Stimulated activated CD4-positive, alpha-beta T cell treated with anti-CD3 and anti-CD28 coated beads, Interleukin-1b, Interleukin-23, amount 100 ng/mL, for 24 hours (primary cell): Measurements from ENCODE around the gene COL5A1.
"Not testable (repeated sequence)": the region's sequence is repeated elsewhere in the genome, so short reads cannot be mapped to it uniquely, and the experiment has no call there.

ENCODE experiments used
- DNase-seq, 4 experiments: peaks; one replicate each; pipeline ENCODE4 v3.0.0-alpha.2; 2020; ENCODE audit warnings: low read depth in 4 of 4, low spot score in 1 of 4

Gene COL5A1

DNA sequence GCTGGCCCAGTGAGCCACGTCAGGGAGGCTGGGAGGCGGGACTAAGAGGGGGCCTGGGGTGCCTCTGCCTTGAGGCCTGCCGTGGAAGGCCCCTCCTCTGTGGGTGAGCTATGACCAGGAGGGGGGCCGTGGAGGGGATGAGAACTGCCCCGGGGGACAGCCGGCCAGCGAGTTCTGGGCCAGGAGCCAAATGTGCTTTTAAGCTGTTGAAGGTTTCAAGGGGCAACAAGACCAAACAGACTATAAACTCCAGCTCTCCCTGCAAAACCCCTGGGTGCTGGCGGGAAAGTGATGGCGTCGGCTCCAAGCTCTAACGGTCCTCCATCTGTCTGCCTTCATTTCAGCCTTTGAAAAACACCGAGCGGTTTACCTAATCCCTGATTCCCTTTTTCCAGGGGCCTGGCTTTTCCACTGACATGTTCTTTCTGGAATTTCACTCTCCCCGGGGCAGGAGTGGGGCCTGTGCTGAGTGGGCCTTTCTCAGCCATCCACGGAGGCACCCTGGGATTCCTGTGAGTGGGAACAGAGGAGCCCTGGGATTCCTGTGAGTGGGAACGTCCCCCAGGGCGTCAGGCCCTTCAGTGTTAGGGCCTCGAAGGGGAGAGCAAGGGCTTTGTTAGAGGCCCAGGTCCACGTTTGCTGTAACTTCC lies 65.6 kb downstream of the COL5A1 start:
- no peak for DNase-seq

DNA sequence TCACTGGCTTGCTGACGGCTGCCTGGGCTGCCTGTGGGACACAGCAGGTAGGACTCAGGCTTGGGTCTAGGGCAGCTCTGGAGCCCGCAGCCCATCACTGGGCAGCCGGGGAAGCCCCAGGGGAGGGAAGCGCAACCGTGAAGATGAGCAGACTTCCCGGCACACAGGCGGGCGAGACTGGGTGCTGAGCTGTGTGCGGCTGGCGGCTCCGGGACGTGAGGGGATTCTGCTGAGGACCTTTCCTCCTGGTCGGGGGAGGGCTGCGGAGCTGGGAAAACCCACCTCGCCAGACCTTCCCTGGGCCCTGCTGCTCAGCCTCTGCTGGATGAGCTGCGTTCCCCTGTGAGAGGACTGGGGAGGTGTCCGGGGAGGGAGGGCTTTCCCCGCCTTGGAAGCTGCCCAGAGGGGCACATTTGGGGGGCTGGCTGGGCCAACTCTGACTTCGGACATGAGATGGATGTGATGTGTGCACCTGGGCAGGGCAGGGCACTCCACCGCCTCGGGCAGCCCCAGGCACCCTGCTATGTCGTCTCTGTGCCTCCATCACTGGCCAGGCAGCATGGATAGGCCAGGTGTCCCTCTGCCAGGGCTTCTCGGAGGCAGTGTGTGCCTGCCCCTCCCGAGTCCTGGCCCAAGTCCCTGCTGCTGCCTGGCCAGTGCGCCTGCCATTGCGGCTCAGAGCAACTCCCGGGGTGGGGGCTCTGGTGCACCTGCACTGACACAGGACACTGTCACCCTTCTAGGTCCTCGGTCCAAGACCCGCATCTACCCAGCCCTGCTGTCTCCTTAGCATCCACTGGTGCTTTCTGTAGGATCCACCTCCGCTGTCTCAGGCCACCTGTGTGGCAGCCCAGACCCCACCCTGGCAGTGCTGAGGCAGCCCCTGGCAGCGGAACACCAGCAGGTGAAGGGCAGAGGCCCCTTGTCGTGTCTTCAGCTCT lies 66.4 kb downstream of the COL5A1 start:
- DNase-seq, result no peak

DNA sequence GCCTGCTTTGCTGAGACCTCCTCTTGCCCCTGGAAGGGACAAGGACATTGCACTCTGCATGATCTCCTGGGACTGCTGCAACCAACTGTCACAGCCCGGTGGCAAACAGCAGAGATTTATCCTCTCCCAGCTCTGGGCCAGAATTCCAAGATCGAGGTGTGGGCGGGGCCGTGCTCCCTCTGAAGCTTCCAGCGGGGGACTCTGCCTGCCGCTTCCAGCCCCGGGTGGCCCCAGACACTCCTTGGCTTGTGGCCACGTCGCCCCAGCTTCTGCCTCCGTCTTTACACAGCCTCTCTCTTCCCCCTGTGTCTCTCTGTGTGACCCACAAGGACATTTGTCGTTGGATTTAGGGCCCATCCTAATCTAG lies 67.1 kb downstream of the COL5A1 start:
- no peak for DNase-seq

DNA sequence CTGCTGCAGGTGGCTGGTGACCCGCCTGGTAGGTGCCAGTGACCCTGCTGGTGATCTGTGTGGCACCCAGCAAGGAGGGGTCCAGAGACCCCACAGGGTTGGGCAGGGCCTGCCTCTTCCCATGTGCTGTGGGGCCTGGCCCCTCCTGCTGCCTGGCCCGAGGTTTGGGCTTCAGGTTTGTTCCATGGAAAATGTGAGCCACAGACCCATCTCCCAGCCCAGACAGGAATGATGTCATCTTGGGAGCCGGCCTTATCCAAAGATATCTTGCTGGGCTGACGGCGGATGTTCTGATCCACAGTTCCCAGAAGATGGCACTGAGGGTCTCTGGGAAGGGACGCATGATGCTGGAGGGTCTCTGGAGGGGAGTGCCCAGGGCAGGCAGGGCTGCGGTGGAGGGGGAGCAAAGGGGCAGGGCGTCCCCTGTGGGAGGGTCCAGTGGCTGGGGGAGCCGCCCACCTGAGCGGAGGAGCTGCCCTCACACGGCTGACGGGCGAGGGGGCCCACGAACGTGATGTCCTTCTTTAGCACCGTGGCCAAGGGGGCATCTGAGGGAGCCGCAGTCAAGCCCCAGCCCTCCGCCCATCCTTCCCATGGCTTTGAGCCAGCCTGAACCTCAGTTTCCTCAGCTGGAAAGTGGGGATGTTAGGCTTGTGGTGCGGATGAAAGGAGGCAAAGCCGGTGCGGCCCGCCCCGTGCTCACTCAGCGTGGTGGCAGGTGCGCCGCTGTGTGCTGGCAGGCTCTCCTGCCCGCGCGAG lies 68.1 kb downstream of the COL5A1 start:
- DNase-seq, result no peak

DNA sequence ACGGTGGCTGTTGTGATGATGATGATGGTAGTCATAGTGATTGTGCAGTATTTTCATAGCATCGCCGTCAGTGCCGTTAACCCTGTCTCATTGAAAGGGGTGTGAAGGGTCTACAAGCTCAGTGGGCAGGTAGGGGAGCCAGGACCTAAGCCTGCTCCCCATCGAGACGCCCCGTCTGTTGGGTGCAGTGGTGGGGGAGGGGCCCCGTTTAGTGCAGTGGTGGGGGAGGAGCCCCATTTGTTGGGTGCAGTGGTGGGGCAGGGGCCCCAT lies 68.6 kb downstream of the COL5A1 start:
- DNase-seq, result no peak

DNA sequence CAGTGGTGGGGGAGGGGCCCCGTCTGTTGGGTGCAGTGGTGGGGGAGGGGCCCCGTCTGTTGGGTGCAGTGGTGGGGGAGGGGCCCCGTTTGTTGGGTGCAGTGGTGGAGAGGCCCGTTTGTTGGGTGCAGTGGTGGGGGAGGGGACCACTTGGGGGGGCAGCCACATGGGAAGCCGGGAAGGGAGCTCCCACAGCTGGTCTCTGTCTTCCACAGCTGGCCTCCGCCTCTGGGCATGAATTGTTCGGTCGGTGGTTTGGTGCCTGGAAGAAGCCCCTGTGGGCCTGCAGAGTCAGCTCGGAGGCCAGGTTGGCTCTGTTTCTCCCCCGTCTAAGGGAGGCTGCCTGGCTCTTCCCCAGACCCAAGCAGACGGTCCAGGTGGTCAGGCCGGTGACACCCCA lies 69.3 kb downstream of the COL5A1 start:
- no peak for DNase-seq

DNA sequence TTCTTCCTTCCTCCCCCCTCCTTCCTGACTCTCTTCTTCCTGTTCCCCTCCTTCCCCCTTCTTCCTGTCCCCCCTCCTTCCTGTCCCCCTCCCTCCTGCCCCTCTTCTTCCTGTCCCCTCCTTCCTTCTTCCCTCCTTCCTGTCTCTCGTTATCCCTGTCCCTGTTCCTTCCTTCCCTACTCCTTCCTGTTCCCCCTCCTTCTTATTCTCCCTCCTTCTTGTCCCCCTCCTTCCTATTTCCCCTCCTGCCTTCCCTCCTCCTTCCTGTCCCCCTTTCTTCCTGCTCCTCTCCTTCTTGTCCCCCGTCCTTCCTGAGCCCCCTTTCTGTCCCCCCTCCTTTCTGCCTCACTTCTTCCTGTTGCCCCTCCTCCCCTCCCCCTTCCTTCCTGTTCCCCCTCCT lies 70.6 kb downstream of the COL5A1 start:
- DNase-seq, result no peak

DNA sequence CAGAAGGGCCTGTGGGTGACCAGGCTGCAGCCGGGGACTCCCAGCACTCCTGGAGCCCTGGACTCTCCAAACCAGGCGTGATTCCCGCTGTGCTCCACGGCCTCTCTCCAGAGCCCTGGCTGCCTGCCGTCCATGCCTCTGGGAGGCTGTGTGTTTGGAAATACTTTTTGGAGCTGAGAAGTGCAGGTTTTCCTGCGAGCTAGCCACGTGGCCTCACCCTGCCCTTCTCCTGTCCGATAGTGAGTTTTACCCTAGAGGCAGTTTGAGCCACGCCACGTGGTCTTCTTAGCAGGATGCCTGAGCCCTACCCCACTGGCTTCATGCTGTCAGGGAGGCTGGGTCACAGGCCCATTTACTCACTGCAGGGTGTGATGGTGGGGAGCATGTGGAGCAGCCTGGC lies 71.3 kb downstream of the COL5A1 start:
- no peak for DNase-seq

DNA sequence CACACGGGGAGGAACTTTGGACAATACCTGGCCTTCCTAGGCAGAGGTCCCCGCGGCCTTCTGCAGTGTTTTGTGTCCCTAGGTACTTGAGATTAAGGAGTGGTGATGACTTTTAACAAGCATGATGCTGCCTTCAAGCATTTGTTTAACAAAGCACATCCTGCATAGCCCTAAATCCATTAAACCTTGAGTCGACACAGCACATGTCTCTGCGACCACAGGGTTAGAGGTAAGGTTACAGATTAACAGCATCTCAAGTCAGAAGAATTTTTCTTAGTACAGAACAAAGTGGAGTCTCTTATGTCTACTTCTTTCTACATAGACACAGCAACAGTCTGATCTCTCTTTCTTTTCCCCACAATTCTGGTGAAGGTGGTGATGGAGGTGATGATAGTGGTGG lies 73.9 kb downstream of the COL5A1 start:
- not testable (repeated sequence) for DNase-seq

DNA sequence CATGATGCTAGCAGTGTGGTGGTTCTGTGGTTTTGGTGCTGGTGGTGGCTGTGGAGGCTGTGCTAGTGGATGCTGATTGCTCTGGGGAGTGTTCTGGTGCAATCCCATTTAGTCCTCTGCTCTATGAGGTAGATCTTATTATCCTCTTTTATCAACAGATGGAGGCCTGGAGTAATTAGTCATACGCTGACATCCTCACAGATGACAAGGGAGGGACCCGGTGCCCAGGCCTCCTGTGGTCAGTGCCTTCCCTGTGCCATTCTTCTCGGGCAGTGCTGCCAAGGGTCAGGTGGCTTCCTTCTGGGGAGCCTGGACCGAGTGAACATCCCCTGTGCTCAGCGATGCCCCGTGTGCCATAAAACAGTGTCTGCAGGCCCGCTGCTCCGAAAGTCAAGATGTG lies 74.5 kb downstream of the COL5A1 start:
- DNase-seq, result no peak

DNA sequence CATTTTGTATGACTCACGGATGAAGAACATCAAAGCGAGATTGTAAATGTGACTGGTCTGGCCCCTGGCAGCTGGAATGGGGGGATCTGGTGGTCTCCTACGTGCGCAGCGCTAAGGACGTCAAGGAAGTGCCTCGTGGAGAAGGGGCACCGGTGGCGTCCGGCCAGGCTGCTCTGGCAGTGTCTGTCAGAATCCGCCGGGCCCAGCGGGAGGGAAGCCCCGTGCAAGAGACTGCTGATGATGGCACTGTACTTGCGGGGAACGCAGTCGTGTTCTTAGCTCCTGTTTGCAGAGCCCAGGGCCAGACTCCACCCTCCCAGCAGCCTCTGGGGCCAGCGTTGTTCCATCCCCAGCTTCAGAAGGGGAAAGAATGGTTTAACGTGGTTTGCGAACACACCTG lies 75.5 kb downstream of the COL5A1 start:
- no peak for DNase-seq

DNA sequence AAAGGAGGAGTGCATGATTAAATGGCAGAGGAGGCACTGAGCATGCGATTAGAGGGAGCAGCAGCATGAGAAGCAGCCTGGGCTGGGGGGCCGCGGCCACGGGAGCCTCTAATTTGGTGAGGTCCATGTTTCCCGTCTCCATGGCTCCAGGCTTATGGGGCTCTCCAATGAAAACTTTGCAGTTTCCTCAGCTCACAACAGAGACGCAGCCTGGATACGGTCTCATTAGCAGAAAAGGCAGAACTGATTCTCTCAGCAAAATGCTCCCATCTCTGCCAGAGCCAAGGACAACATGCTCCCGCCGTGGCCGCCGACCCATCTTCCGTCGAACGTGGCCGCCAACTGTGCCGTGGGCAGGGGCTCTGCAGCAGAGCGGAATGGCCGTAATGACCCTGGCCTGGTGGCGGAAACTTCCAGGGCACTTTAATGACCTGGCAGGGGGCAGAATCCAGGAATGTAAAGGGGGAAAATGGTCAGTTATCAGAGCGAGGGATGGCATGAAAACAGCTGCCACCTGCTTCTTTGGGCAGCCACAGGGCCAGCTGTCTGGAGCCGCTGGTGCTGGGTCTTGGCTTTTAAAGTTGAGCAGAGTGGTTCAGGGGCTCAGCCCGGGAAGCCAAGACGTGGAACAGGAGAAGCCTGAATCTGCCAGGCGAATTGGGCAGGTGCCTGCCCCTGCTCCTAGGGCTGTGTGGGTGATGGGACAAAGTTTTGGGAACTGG lies 76.5 kb downstream of the COL5A1 start:
- no peak for DNase-seq

DNA sequence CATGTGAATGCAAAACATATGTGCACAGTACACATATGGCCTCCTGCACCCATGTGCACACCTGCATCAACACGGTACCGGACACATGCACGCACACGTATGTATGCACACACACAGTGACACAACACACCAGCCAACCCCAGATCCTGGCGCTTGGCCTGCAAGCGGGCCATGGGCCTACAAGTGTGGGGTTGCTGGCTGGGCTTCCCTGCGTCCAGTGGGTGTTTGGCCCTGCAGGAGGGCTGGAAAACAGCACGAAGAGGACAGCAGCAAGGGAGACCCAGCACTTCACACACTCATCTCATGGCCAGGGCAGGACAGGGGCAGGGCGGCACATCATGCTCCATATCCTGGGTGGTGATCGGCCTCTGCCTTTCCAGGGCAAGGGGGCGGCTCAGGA lies 77.7 kb downstream of the COL5A1 start:
- DNase-seq, result no peak

DNA sequence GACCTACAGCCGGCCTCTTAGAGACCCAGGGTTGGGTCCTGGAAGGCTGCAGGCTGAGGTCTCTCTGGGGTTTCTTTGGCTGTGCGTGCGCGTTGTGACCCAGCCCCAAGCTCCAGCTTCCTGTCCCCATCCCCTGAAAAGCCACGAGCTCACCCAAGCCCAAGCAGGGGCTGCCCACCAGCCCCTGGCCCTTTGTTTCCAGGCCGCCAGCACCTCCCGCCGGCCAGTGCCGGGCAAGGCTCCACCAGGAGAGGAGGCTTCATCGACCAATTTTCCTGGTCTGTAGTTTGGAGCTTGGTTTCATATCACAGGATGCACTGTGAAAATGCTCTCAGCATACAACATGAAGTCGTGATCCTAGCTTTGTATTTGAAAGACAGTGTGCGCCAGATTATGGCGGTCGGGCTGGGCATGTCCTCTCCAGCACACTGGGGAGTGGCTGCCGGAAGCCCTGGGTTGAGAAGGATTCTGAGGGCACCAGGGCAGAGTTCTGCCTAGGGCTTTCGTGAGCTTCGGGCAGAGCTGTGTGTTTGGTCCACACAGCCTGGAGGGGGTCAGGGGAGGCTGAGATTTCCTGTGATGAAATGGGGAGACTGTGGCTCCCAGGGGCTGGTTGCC lies 78.6 kb downstream of the COL5A1 start:
- no peak for DNase-seq

DNA sequence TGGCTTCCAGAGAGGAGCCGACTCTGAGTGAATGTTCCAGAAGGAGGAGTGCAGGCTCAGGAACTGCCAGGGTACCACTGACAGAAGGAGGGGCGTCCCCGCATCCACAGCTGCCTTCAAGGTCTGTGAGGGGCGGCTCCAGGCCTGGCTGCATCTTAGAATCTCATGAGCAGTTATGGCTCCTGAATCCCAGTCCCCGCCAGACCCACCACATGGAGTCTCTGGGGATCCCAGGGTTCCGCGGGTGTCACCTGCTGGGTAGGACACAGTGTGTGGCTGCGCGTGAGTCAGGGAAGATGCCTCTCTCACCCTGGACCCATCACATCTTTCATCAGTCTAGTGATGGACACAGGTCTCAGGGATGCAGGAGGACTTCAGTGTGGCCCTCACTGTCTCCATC lies 79.2 kb downstream of the COL5A1 start:
- DNase-seq, result no peak

DNA sequence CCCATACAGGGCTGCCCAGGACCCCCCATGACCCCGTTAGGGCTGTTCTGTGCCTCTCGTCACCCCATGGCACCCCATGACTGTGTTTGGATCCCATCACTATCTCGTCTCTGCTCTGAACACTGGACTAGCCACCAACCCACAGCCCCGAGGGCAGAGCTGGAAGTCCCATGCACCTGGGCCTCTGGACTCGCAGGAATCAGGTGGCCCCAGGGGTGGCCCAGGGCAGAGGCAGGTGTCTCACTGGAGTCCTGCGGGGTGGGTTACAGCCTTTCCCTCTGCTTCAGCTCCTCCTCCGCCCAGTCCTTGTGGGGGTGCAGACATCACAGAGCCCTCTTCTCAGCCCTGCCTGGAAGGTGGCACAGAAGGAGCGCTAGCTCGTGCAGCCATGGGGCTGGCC lies 79.7 kb downstream of the COL5A1 start:
- DNase-seq, result no peak

DNA sequence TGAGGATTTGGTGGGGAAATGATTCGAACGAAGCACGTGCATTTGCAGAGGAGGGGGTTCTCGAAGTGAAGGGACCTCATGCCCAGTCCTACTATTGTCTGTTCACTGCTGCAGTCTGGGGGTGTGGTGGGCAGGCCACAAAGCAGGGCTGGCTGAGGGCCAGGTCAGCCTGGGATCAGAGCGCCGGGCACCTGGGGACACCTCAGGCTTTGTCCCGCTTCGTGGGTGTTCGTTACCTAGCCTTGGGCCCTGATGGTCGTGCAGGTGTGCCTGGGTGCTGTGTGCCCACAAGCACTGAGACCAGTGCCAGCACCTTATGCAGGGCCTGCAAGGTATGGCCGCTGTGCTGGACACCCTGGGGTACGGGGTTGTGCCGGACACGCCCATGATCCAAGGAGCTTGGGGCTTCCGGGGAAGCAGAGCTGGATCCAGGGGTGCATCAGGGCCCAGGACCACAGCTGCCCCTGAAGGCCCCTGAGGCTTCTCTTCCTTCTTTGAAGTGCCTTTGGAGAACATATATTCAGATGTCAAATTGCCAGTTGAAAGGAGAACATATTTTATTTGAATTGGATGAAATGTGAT lies 80.6 kb downstream of the COL5A1 start:
- no peak for DNase-seq

DNA sequence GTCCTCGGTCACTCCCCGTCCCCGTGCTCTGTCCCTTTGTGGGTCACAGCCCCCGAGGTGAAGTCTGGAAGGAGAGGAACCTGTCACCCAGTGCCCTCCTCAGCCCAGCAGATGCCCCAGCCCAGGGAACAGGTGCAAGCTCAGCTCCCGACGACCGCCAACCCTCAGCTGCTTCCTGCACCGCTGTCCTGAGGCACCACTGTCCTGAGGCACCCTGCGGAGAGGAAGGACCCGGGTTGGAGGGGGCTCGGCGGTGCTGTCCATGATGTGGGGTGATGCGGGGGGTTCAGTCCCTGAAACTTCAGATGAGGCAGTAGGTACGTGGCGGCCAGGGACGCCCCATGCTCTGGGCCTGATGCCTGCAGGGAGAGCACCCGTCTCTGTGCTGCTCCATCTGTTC lies 81.4 kb downstream of the COL5A1 start:
- no peak for DNase-seq

DNA sequence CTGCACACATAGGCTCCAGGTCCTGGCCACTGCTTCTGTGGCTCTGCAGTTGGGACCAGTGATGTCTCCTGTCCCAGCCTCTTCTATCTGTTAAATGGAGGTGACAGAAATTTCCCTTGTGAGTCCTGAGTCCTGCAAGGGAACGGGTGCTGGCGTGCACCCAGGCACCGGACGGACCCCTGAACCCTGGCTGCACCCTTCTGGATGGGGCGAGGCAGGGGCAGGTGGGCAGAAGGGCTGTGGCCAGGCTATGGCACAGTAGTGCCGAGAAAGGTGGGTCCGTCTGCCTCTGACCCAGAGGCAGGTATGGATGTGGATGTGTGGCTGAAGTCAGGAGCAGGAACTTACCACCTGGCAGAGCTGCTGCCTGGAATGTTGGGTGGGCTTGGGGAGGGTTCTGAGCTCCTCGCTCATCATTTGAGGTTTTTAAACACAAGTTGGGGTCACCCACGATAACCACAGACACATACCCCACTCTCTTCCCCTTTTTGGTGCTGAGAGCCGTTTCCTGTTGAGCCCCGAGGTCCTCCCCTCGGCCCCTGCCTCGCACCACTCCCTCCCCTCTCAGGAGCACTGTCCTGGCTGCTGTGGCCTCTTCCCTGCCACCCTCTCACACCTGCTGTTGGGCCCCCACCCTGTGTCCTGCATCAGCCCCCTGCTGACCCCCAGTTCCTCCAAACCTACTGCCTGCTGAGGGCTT lies 82.0 kb downstream of the COL5A1 start:
- no peak for DNase-seq

DNA sequence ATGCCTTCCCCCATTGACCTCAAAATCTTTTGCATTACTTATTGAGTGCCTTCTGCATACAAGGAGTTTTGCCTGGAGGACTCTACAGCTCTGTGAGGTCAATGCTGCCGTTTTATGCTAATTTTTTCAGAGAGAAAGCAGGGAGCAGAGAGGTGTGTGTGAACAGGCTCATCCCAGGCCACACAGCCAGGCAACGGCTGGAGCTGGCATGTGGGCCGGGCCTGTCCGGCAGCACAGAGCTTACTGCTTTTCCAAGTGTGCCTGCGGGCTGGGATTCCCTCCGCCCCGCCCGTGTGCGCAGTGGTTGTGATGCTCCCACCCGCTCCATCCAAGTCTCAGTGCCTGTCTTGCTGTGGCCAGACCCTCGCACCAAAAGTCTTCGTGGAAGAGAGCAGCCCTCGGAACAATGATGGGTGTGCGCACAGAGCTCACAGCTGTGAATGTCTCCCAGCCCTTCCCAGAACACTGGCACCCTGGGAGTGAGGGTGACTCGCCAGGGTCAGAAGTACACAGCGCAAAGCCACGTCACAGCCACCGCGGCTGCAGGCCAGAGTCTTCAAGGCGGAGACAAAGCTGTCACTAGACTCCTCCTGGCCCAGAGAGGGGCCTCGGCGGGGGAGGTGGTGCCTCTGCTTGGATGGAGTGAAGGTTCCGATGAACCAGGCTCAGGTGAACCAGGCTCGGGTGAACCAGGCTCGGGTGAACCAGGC lies 82.8 kb downstream of the COL5A1 start:
- no peak for DNase-seq
